Suprapubic skin (tissue), 3 donors: Measurements from ENCODE around the gene MST1R.

ENCODE experiments used
- POLR2AphosphoS5 ChIP-seq, 3 donors: sonication (generic); formaldehyde crosslinking; IDR thresholded peaks; one replicate each; pipeline ENCODE4 v1.6.1; 2017; ENCODE audit warnings: antibody characterized with exemption in 3 of 3
- TF ChIP-seq, protein P1 (sequence below), 2 donors: fragments of 200-600 bp in 1 of 2; fragments of 450-650 bp in 1 of 2; sonication (generic) in 1 of 2; IDR thresholded peaks; one replicate each; pipeline ENCODE4 v1.5.1; 2016 to 2019; ENCODE audit warnings: antibody characterized with exemption in 2 of 2, mild to moderate bottlenecking in 1 of 2, moderate library complexity in 1 of 2

DNA sequence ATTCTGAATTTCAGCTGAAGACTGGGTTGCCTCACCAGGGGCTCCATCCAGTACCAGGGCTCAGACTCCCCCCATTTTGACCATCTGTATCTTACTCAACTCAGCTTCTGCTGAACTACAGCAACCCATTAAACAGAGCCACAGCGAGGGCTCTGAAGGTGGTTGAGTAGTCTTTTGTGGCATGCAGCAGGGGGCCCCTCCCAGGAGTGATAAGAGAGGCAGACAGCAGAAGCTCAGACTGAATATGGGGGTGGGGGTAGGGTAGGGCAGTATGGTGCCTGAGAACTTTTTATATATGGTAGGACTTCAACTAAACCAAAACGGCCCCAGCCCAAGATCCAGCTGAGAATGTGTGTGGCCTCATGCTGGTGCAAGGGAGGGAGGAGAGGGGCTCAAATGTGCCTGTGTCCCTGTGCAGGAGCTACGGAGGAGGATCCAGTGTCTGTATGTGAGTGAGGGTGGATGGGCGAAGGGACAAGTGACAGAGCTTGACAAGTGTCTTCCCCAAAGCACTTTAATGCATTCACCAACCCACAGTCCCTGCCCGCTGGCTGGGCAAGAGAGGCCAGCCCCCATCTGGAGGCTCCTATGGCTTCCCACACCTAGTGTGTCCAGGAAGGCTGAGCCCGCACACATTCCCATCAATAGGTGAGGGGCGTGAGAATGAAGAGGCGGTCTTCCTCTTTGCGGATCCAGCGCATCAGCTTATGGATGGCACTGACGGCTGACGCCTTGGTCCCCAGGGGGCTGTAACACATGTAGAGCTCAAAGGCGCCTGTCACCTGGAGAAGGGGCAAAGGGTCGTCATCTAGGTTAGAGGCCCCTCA is 4.9 kb upstream of the MST1R start:
- TF ChIP-seq, protein P1, sequence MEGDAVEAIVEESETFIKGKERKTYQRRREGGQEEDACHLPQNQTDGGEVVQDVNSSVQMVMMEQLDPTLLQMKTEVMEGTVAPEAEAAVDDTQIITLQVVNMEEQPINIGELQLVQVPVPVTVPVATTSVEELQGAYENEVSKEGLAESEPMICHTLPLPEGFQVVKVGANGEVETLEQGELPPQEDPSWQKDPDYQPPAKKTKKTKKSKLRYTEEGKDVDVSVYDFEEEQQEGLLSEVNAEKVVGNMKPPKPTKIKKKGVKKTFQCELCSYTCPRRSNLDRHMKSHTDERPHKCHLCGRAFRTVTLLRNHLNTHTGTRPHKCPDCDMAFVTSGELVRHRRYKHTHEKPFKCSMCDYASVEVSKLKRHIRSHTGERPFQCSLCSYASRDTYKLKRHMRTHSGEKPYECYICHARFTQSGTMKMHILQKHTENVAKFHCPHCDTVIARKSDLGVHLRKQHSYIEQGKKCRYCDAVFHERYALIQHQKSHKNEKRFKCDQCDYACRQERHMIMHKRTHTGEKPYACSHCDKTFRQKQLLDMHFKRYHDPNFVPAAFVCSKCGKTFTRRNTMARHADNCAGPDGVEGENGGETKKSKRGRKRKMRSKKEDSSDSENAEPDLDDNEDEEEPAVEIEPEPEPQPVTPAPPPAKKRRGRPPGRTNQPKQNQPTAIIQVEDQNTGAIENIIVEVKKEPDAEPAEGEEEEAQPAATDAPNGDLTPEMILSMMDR (IDR thresholded peaks at IDR 0.05): no peak
- TF ChIP-seq POLR2AphosphoS5 (IDR thresholded peaks at IDR 0.05): no peak
